HCT116 (cell line): ENCODE results near the gene IQGAP3. TPM values are rescaled to one million over a fixed set of nuclear protein-coding genes. Genes with fewer than 3 reads are reported as not detected.

Source experiments
- ATAC-seq: fragments of 200-7000 bp; cut with Tn5 transposase; 2 replicates; pipeline ENCODE4 v1.9.1; 2020; ENCODE audit warnings: mild to moderate bottlenecking, moderate library complexity
- BruUV-seq: library from RNA; stranded (reverse); fragments of 400-500 nt; replicated peaks from 2 replicates; lab custom pipeline; 2021; lab: Mats Ljungman, UMichigan
- CTCF ChIA-PET: fragments of 300-600 bp; sonication (Branson Sonifier 250); formaldehyde crosslinking; loops from one replicate; lab custom pipeline; 2021; ENCODE audit warnings: antibody characterized with exemption; lab: Charles Lee
- POLR2A ChIA-PET: fragments of 300-600, 350-600 bp; sonication (Branson Sonifier 250); formaldehyde crosslinking; loops from one replicate; lab custom pipeline; 2021; ENCODE audit warnings: antibody characterized with exemption; lab: Charles Lee
- RAD21 ChIA-PET, 2 experiments: fragments of 300-600 bp; sonication (Branson Sonifier 250); formaldehyde crosslinking; loops; one replicate each; lab custom pipeline; 2023; ENCODE audit warnings: low total read pairs in 2 of 2; ENCODE audit not compliant: uncharacterized antibody in 2 of 2, unreplicated experiment in 2 of 2, low non-redundant PET in 1 of 2; lab: Charles Lee
- DNase-seq: peaks from one replicate; pipeline ENCODE4 v3.0.0-alpha.2; 2010; ENCODE audit warnings: low read depth, low spot score
- H2AFZ ChIP-seq: fragments of 200-600 bp; shearing (Covaris generic), sonication (generic); 2 replicates; pipeline ENCODE4 v1.6.1; 2017; ENCODE audit warnings: low read depth, mixed run types, mixed read lengths, antibody characterized with exemption, low read length; ENCODE audit not compliant: poor library complexity, severe bottlenecking
- H3K27ac ChIP-seq: 2 replicates; pipeline ENCODE4 v1.5.1; 2012; ENCODE audit warnings: low read depth, low read length
- H3K27me3 ChIP-seq: fragments of 200-600 bp; sonication (generic); 2 replicates; pipeline ENCODE4 v1.6.1; 2016; ENCODE audit warnings: mixed run types, low read length, mixed read lengths; ENCODE audit not compliant: insufficient read depth
- H3K36me3 ChIP-seq, 2 experiments: fragments of 200-500 bp in 1 of 2; fragments of 200-600 bp in 1 of 2; sonication (Bioruptor generic) in 1 of 2; sonication (generic) in 1 of 2; 2 replicates each; pipeline versions ENCODE4 v1.5.1 to v1.6.1; 2014 to 2016; ENCODE audit warnings: low read length in 2 of 2, inconsistent platforms in 1 of 2, mixed read lengths in 1 of 2, mixed run types in 1 of 2; ENCODE audit not compliant: insufficient read depth in 2 of 2, control insufficient read depth in 1 of 2
- H3K4me1 ChIP-seq, 2 experiments: fragments of 200-600 bp in 1 of 2; sonication (generic) in 1 of 2; 2 replicates each; pipeline versions ENCODE4 v1.5.1 to v1.6.1; 2012 to 2017; ENCODE audit warnings: low read length in 2 of 2, inconsistent platforms in 1 of 2, mild to moderate bottlenecking in 1 of 2, mixed read lengths in 1 of 2, mixed run types in 1 of 2, moderate library complexity in 1 of 2; ENCODE audit not compliant: insufficient read depth in 2 of 2, control insufficient read depth in 1 of 2
- H3K4me2 ChIP-seq: fragments of 200-600 bp; sonication (generic); 2 replicates; pipeline ENCODE4 v1.6.1; 2017; ENCODE audit warnings: mixed run types, low read length, mixed read lengths
- H3K4me3 ChIP-seq, 2 experiments: fragments of 200-600 bp in 1 of 2; sonication (generic) in 1 of 2; replicated peaks in 1 of 2; 2 replicates each; pipeline ENCODE4 v1.5.1; 2011 to 2016; ENCODE audit warnings: low read length in 2 of 2, control low read depth in 1 of 2, low read depth in 1 of 2, mild to moderate bottlenecking in 1 of 2, mixed read lengths in 1 of 2, mixed run types in 1 of 2
- H3K79me2 ChIP-seq: fragments of 200-600 bp; sonication (generic); 2 replicates; pipeline ENCODE4 v1.6.1; 2017; ENCODE audit warnings: mild to moderate bottlenecking, mixed run types, low read length, moderate library complexity, mixed read lengths; ENCODE audit not compliant: insufficient read depth
- H3K9ac ChIP-seq: fragments of 200-600 bp; sonication (generic); 2 replicates; pipeline ENCODE4 v1.6.1; 2016; ENCODE audit warnings: low read length, mixed read lengths
- H3K9me2 ChIP-seq: fragments of 200-600 bp; sonication (generic), shearing (Covaris generic); 2 replicates; pipeline ENCODE4 v1.6.1; 2017; ENCODE audit warnings: mixed run types, mild to moderate bottlenecking, moderate library complexity; ENCODE audit not compliant: insufficient read depth
- H3K9me3 ChIP-seq, 2 experiments: fragments of 200-500 bp in 1 of 2; fragments of 200-600 bp in 1 of 2; sonication (Bioruptor generic) in 1 of 2; sonication (generic) in 1 of 2; 2 replicates each; pipeline ENCODE4 v1.6.1; 2014 to 2017; ENCODE audit warnings: low read length in 2 of 2, mixed read lengths in 2 of 2, inconsistent platforms in 1 of 2, low read depth in 1 of 2, mild to moderate bottlenecking in 1 of 2, mixed run types in 1 of 2, moderate library complexity in 1 of 2; ENCODE audit not compliant: control insufficient read depth in 1 of 2, insufficient read depth in 1 of 2
- H4K20me1 ChIP-seq: fragments of 200-600 bp; sonication (generic), shearing (Covaris generic); 2 replicates; pipeline ENCODE4 v1.6.1; 2017; ENCODE audit warnings: mixed run types, mild to moderate bottlenecking, moderate library complexity; ENCODE audit not compliant: insufficient read depth
- ATF3 ChIP-seq: IDR thresholded peaks from 2 replicates; pipeline ENCODE4 v1.6.1; 2012
- CEBPB ChIP-seq: IDR thresholded peaks from 2 replicates; pipeline ENCODE4 v1.6.1; 2012; ENCODE audit warnings: low read depth
- ELF1 ChIP-seq: IDR thresholded peaks from 2 replicates; pipeline ENCODE4 v1.6.1; 2012; ENCODE audit warnings: low read depth, borderline replicate concordance
- JUND ChIP-seq: IDR thresholded peaks from 2 replicates; pipeline ENCODE4 v1.6.1; 2012
- POLR2A ChIP-seq: IDR thresholded peaks from 2 replicates; pipeline ENCODE4 v1.7.0; 2011; ENCODE audit warnings: borderline replicate concordance; ENCODE audit not compliant: insufficient read depth, insufficient read length; ENCODE audit errors: extremely low read depth
- POLR2AphosphoS5 ChIP-seq: IDR thresholded peaks from 2 replicates; pipeline ENCODE4 v1.6.1; 2011; ENCODE audit warnings: mild to moderate bottlenecking, low read depth, low read length, moderate library complexity
- REST ChIP-seq: IDR thresholded peaks from 2 replicates; pipeline ENCODE4 v1.6.1; 2012; ENCODE audit warnings: low read depth
- SP1 ChIP-seq: IDR thresholded peaks from 2 replicates; pipeline ENCODE4 v1.6.1; 2012; ENCODE audit warnings: low read depth
- intact Hi-C: fragments of 100-400 bp; cut with micrococcal nuclease; formaldehyde crosslinking; loops from 2 replicates; pipeline ENCODE4 v1.10.0; 2022
- total RNA-seq: library from RNA; stranded (reverse); gene quantifications from one replicate; pipeline ENCODE4 v1.2.1, GENCODE V29; 2021; ENCODE audit not compliant: unreplicated experiment

IQGAP3 gene
- total RNA-seq, 1 experiment from 2014 or later, result 38.8 TPM

GRCh38 chr1:156493154-156493631 is 79.2 kb downstream of the IQGAP3 start:
- Histone ChIP-seq H3K9ac (no peak overlapping the region), H3K4me2 (no peak overlapping the region), H3K9me2 (no peaks in the 10 kb centered on the region), H3K4me1 (peaks cover 48 to 81% of the 10 kb centered on the region in 2 experiments), H3K79me2 (peaks cover 100% of the 10 kb centered on the region), H3K27me3 (no peaks in the 10 kb centered on the region), H3K4me3 (no peak overlapping the region), H3K9me3 (no peaks in the 10 kb centered on the region), H2AFZ (no peak overlapping the region), H4K20me1 (no peaks in the 10 kb centered on the region; the same call in 1 of the 2 replicates), H3K36me3 (no peaks in the 10 kb centered on the region), H3K27ac (no peak overlapping the region)
- TF ChIP-seq ATF3, result no peak
- no peak for TF ChIP-seq JUND
- no peak for TF ChIP-seq SP1
- no peak for TF ChIP-seq POLR2A
- no peak for TF ChIP-seq POLR2AphosphoS5
- no peak for TF ChIP-seq REST
- TF ChIP-seq ELF1, result no peak
- no peak for TF ChIP-seq CEBPB
- RAD21 ChIA-PET, result interaction anchor here in 1 of 2 experiments (0.6 kb wide), 1 partner anchor 13 kb away, joined by 3 read pairs; no protein-coding TSS in a partner anchor
- POLR2A ChIA-PET, result no interaction called here
- CTCF ChIA-PET, result no interaction called here
- BruUV-seq, result no TSS peak
- DNase-seq, result no peak
- intact Hi-C loops, result no loop called here
- ATAC-seq, result no peak
